NCI-H524 treated with DMSO at 0.1 percent for 48 hours (cell line): ENCODE data around the gene MED22.

Experiments used
- DNase-seq: peaks from one replicate; lab custom pipeline; 2025; lab: John Stamatoyannopoulos, UW

Gene MED22

GRCh38 chr9:133375724-133376654, 28.1 kb upstream of the MED22 start, which contains the start of the genes STKLD1 and SURF4:
Gene STKLD1, plus strand, starts transcription at chr9:133376366. Its CDS starts 108 bp downstream, at chr9:133376474.
Gene SURF4, minus strand, starts transcription at chr9:133376060. Its CDS starts 91 bp downstream, at chr9:133375969.
- peak; percentile 62 for DNase-seq

- DNase-seq, result no peak
Measured at GRCh38 chr9:133375116-133375723, 27.3 kb upstream of the MED22 start.

- no peak for DNase-seq
Measured at GRCh38 chr9:133374612-133375115, 26.7 kb upstream of the MED22 start.

GRCh38 chr9:133372144-133372543, 24.2 kb upstream of the MED22 start:
- DNase-seq, result no peak

GRCh38 chr9:133371261-133371711, 23.4 kb upstream of the MED22 start:
- no peak for DNase-seq

- no peak for DNase-seq
Measured at GRCh38 chr9:133370685-133371084, 22.8 kb upstream of the MED22 start.

- no peak for DNase-seq
Measured at GRCh38 chr9:133369933-133370332, 22.0 kb upstream of the MED22 start.

- no peak for DNase-seq
Measured at GRCh38 chr9:133369422-133369821, 21.5 kb upstream of the MED22 start.

- DNase-seq, result no peak
Measured at GRCh38 chr9:133368249-133368881, 20.4 kb upstream of the MED22 start.

GRCh38 chr9:133367778-133368177, 19.8 kb upstream of the MED22 start:
- no peak for DNase-seq

GRCh38 chr9:133367221-133367620, 19.3 kb upstream of the MED22 start:
- no peak for DNase-seq

- no peak for DNase-seq
Measured at GRCh38 chr9:133366435-133366834, 18.5 kb upstream of the MED22 start.

- DNase-seq, result no peak
Measured at GRCh38 chr9:133362359-133363044, 14.6 kb upstream of the MED22 start.

- DNase-seq, result no peak
Measured at GRCh38 chr9:133361507-133362092, 13.7 kb upstream of the MED22 start.

- no peak for DNase-seq
Measured at GRCh38 chr9:133360400-133361393, 12.8 kb upstream of the MED22 start.

- no peak for DNase-seq
Measured at GRCh38 chr9:133359399-133360175, 11.7 kb upstream of the MED22 start.

- no peak for DNase-seq
Measured at GRCh38 chr9:133357656-133358055, 9.7 kb upstream of the MED22 start.

GRCh38 chr9:133356391-133357091, 8.6 kb upstream of the MED22 start, which contains the start of the genes SURF1 and SURF2:
Gene SURF1, minus strand, starts transcription at chr9:133356487. Its CDS starts 34 bp downstream, at chr9:133356453.
Gene SURF2, plus strand, starts transcription at chr9:133356550. Its CDS starts 43 bp downstream, at chr9:133356593.
- DNase-seq, result no peak
